KOPT-K1 (cell line): ENCODE measurements around the gene CEP152.

Source experiments
- H3K27ac ChIP-seq: fragments of 200-600 bp; sonication (generic); 2 replicates; pipeline ENCODE4 v1.5.1; 2016; ENCODE audit warnings: antibody characterized with exemption, mild to moderate bottlenecking, low read depth, low read length; ENCODE audit not compliant: poor library complexity, severe bottlenecking
- H3K36me3 ChIP-seq: fragments of 200-600 bp; sonication (generic); 2 replicates; pipeline ENCODE4 v1.5.1; 2017; ENCODE audit warnings: antibody characterized with exemption, mild to moderate bottlenecking, low read length, moderate library complexity; ENCODE audit not compliant: insufficient read depth
- H3K9me3 ChIP-seq: fragments of 200-600 bp; sonication (generic); 2 replicates; pipeline ENCODE4 v1.5.1; 2017; ENCODE audit warnings: antibody characterized with exemption, low read length, mild to moderate bottlenecking; ENCODE audit not compliant: insufficient read depth, poor library complexity, severe bottlenecking

The CEP152 gene

GRCh38 chr15:48825075-48825474, 14.2 kb upstream of the CEP152 start:
- H3K36me3 ChIP-seq = no peaks in the 10 kb centered on the region
- no peak overlapping the region for H3K27ac ChIP-seq
- no peaks in the 10 kb centered on the region for H3K9me3 ChIP-seq

- no peaks in the 10 kb centered on the region for H3K36me3 ChIP-seq
- H3K9me3 ChIP-seq = no peaks in the 10 kb centered on the region
These were observed 12.8 kb upstream of the CEP152 start for GRCh38 chr15:48823706-48824105.

GRCh38 chr15:48823237-48823636, 12.4 kb upstream of the CEP152 start:
- Histone ChIP-seq H3K9me3 (no peaks in the 10 kb centered on the region), H3K36me3 (no peaks in the 10 kb centered on the region), H3K27ac (no peak overlapping the region)

More at GRCh38 chr15:48823706-48824105, 12.8 kb upstream of the CEP152 start:
- no peak overlapping the region for H3K27ac ChIP-seq

- no peak overlapping the region for H3K27ac ChIP-seq
- no peaks in the 10 kb centered on the region for H3K36me3 ChIP-seq
- H3K9me3 ChIP-seq = no peaks in the 10 kb centered on the region
These were observed 3.4 kb upstream of the CEP152 start for GRCh38 chr15:48814286-48814685.

- Histone ChIP-seq H3K36me3 (no peaks in the 10 kb centered on the region), H3K27ac (no peak overlapping the region), H3K9me3 (no peaks in the 10 kb centered on the region)
These were observed 573 bp upstream of the CEP152 start for GRCh38 chr15:48811325-48811958.

GRCh38 chr15:48806151-48806550, 4.7 kb downstream of the CEP152 start:
- H3K27ac ChIP-seq = no peak overlapping the region
- peaks cover 41% of the 10 kb centered on the region for H3K36me3 ChIP-seq
- no peaks in the 10 kb centered on the region for H3K9me3 ChIP-seq

- Histone ChIP-seq H3K9me3 (no peaks in the 10 kb centered on the region), H3K36me3 (peaks cover 41% of the 10 kb centered on the region), H3K27ac (no peak overlapping the region)
These were observed 5.3 kb downstream of the CEP152 start for GRCh38 chr15:48805591-48805990.

- peaks cover 45% of the 10 kb centered on the region for H3K36me3 ChIP-seq
- H3K27ac ChIP-seq = no peak overlapping the region
- no peaks in the 10 kb centered on the region for H3K9me3 ChIP-seq
These were observed 7.0 kb downstream of the CEP152 start for GRCh38 chr15:48803877-48804276.

- Histone ChIP-seq H3K27ac (no peak overlapping the region), H3K36me3 (peaks cover 54% of the 10 kb centered on the region), H3K9me3 (no peaks in the 10 kb centered on the region)
These were observed 8.0 kb downstream of the CEP152 start for GRCh38 chr15:48802867-48803266.

- Histone ChIP-seq H3K27ac (no peak overlapping the region), H3K36me3 (peaks cover 59% of the 10 kb centered on the region), H3K9me3 (no peaks in the 10 kb centered on the region)
These were observed 8.6 kb downstream of the CEP152 start for GRCh38 chr15:48802257-48802656.

- peaks cover 73% of the 10 kb centered on the region for H3K36me3 ChIP-seq
- H3K9me3 ChIP-seq = no peaks in the 10 kb centered on the region
- H3K27ac ChIP-seq = no peak overlapping the region
These were observed 9.9 kb downstream of the CEP152 start for GRCh38 chr15:48800811-48801455.

- Histone ChIP-seq H3K27ac (no peak overlapping the region), H3K9me3 (no peaks in the 10 kb centered on the region), H3K36me3 (peaks cover 79% of the 10 kb centered on the region)
These were observed 10.6 kb downstream of the CEP152 start for GRCh38 chr15:48800245-48800644.

- no peaks in the 10 kb centered on the region for H3K9me3 ChIP-seq
- no peak overlapping the region for H3K27ac ChIP-seq
- peaks cover 77% of the 10 kb centered on the region for H3K36me3 ChIP-seq
These were observed 12.6 kb downstream of the CEP152 start for GRCh38 chr15:48798319-48798718.

GRCh38 chr15:48796930-48797329, 13.9 kb downstream of the CEP152 start:
- peaks cover 77% of the 10 kb centered on the region for H3K36me3 ChIP-seq
- H3K27ac ChIP-seq = no peak overlapping the region
- H3K9me3 ChIP-seq = no peaks in the 10 kb centered on the region

- Histone ChIP-seq H3K36me3 (peaks cover 77% of the 10 kb centered on the region), H3K9me3 (no peaks in the 10 kb centered on the region), H3K27ac (no peak overlapping the region)
These were observed 14.3 kb downstream of the CEP152 start for GRCh38 chr15:48796521-48796920.

GRCh38 chr15:48795901-48796300, 15.0 kb downstream of the CEP152 start:
- Histone ChIP-seq H3K27ac (no peak overlapping the region), H3K36me3 (peaks cover 79% of the 10 kb centered on the region), H3K9me3 (no peaks in the 10 kb centered on the region)
